RWPE2 (cell line): Measurements from ENCODE around the gene NCF2.

Experiments
- ATAC-seq: fragments of 200-7000 bp; cut with Tn5 transposase; 3 replicates; pipeline ENCODE4 v1.9.1; 2021; ENCODE audit warnings: low read depth
- DNase-seq: peaks from one replicate; pipeline ENCODE4 v3.0.0-alpha.2; 2020; ENCODE audit warnings: low spot score
- H3K27ac ChIP-seq: fragments of 450-650 bp; 2 replicates; pipeline ENCODE4 v1.5.1; 2017; ENCODE audit warnings: mild to moderate bottlenecking; ENCODE audit not compliant: poor library complexity, severe bottlenecking
- H3K27me3 ChIP-seq: fragments of 250-450 bp; sonication (Bioruptor Pico); 2 replicates; pipeline ENCODE4 v1.5.1; 2021; ENCODE audit warnings: mild to moderate bottlenecking, moderate library complexity; ENCODE audit not compliant: insufficient read depth, poor library complexity, severe bottlenecking
- H3K36me3 ChIP-seq: fragments of 250-450 bp; sonication (Bioruptor Pico); 2 replicates; pipeline ENCODE4 v1.5.1; 2020; ENCODE audit warnings: low read depth, mild to moderate bottlenecking, moderate library complexity
- H3K4me1 ChIP-seq: fragments of 250-450 bp; sonication (Bioruptor Pico); 2 replicates; pipeline ENCODE4 v1.5.1; 2021; ENCODE audit warnings: mild to moderate bottlenecking, moderate library complexity; ENCODE audit not compliant: insufficient read depth, poor library complexity, severe bottlenecking
- H3K4me3 ChIP-seq: fragments of 250-450 bp; sonication (Bioruptor Pico); 2 replicates; pipeline ENCODE4 v1.5.1; 2021; ENCODE audit warnings: mild to moderate bottlenecking, moderate library complexity; ENCODE audit not compliant: severe bottlenecking
- H3K9me3 ChIP-seq: fragments of 250-450 bp; sonication (Bioruptor Pico); 2 replicates; pipeline ENCODE4 v1.5.1; 2021; ENCODE audit warnings: mild to moderate bottlenecking, moderate library complexity; ENCODE audit not compliant: severe bottlenecking
- TF ChIP-seq, protein P1 (sequence below): fragments of 450-650 bp; IDR thresholded peaks from one replicate; pipeline ENCODE4 v1.5.1; 2017; ENCODE audit warnings: mild to moderate bottlenecking, moderate library complexity; ENCODE audit not compliant: poor library complexity, severe bottlenecking

The NCF2 gene

GRCh38 chr1:183506561-183506960, 83.7 kb downstream of the NCF2 start:
- no peaks in the 10 kb centered on the region for H3K9me3 ChIP-seq
- DNase-seq (no peak), ATAC-seq (no peak)
- H3K4me1 ChIP-seq: no peaks in the 10 kb centered on the region
- TF ChIP-seq, protein P1, sequence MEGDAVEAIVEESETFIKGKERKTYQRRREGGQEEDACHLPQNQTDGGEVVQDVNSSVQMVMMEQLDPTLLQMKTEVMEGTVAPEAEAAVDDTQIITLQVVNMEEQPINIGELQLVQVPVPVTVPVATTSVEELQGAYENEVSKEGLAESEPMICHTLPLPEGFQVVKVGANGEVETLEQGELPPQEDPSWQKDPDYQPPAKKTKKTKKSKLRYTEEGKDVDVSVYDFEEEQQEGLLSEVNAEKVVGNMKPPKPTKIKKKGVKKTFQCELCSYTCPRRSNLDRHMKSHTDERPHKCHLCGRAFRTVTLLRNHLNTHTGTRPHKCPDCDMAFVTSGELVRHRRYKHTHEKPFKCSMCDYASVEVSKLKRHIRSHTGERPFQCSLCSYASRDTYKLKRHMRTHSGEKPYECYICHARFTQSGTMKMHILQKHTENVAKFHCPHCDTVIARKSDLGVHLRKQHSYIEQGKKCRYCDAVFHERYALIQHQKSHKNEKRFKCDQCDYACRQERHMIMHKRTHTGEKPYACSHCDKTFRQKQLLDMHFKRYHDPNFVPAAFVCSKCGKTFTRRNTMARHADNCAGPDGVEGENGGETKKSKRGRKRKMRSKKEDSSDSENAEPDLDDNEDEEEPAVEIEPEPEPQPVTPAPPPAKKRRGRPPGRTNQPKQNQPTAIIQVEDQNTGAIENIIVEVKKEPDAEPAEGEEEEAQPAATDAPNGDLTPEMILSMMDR: no peak
- H3K36me3 ChIP-seq: peaks cover 9% of the 10 kb centered on the region
- H3K27ac ChIP-seq: no peak overlapping the region
- H3K27me3 ChIP-seq: no peaks in the 10 kb centered on the region
- no peak overlapping the region for H3K4me3 ChIP-seq
